Breast epithelium (tissue), 4 donors: ENCODE data around the gene PDE6H. TPM values are rescaled to one million over a fixed set of nuclear protein-coding genes. Genes with fewer than 3 reads are reported as not detected.

Source experiments
- DNase-seq, 2 donors: peaks; one replicate each; pipeline ENCODE4 v3.0.0-alpha.2; 2019; ENCODE audit warnings: low spot score in 2 of 2
- H3K27ac ChIP-seq, 2 donors: fragments of 200-600 bp; sonication (generic) in 1 of 2; one replicate each; pipeline ENCODE4 v1.5.1; 2016 to 2019; ENCODE audit warnings: mild to moderate bottlenecking in 1 of 2
- H3K27me3 ChIP-seq, 2 donors: fragments of 200-600 bp; sonication (generic) in 1 of 2; one replicate each; pipeline versions ENCODE4 v1.5.1 to v1.6.0; 2017 to 2019; ENCODE audit warnings: control low read depth in 1 of 2, mild to moderate bottlenecking in 1 of 2
- H3K36me3 ChIP-seq: fragments of 200-600 bp; one replicate; pipeline ENCODE4 v1.5.1; 2019
- H3K4me1 ChIP-seq, 2 donors: fragments of 200-600 bp; sonication (generic); one replicate each; pipeline ENCODE4 v1.5.1; 2016 to 2019; ENCODE audit warnings: control low read depth in 1 of 2
- H3K4me3 ChIP-seq, 3 donors: fragments of 200-600 bp; sonication (generic); 1 replicate in 2 of 3; 2 replicates in 1 of 3; pipeline ENCODE4 v1.5.1; 2016 to 2019; ENCODE audit warnings: mild to moderate bottlenecking in 3 of 3, moderate library complexity in 2 of 3
- H3K9me3 ChIP-seq, 2 donors: fragments of 200-600 bp; sonication (generic) in 1 of 2; one replicate each; pipeline ENCODE4 v1.5.1; 2016 to 2019; ENCODE audit warnings: control low read depth in 1 of 2
- POLR2A ChIP-seq: fragments of 450-650 bp; IDR thresholded peaks from one replicate; pipeline ENCODE4 v1.6.1; 2016; ENCODE audit warnings: antibody characterized with exemption, mild to moderate bottlenecking, moderate library complexity
- POLR2AphosphoS5 ChIP-seq, 3 donors: sonication (generic); formaldehyde crosslinking; IDR thresholded peaks; one replicate each; pipeline ENCODE4 v1.6.1; 2017; ENCODE audit warnings: antibody characterized with exemption in 3 of 3
- intact Hi-C: fragments of 100-400 bp; cut with DNase I; formaldehyde crosslinking; loops from one replicate; pipeline ENCODE4 v1.15.1; 2023; ENCODE audit warnings: low total_unique reads
- total RNA-seq, 3 donors: library from RNA; depleted of rRNA; stranded (reverse); fragments of >200 nt; gene quantifications; one replicate each; pipeline ENCODE4 v1.1.0, GENCODE V29; 2016
- TF ChIP-seq, protein P1 (sequence below), 3 donors: fragments of 450-650 bp; IDR thresholded peaks; one replicate each; pipeline ENCODE4 v1.5.1; 2016 to 2017; ENCODE audit warnings: antibody characterized with exemption in 3 of 3, mild to moderate bottlenecking in 3 of 3, moderate library complexity in 3 of 3

Gene PDE6H
- total RNA-seq, 3 donors from 2014 or later, result not detected

DNA sequence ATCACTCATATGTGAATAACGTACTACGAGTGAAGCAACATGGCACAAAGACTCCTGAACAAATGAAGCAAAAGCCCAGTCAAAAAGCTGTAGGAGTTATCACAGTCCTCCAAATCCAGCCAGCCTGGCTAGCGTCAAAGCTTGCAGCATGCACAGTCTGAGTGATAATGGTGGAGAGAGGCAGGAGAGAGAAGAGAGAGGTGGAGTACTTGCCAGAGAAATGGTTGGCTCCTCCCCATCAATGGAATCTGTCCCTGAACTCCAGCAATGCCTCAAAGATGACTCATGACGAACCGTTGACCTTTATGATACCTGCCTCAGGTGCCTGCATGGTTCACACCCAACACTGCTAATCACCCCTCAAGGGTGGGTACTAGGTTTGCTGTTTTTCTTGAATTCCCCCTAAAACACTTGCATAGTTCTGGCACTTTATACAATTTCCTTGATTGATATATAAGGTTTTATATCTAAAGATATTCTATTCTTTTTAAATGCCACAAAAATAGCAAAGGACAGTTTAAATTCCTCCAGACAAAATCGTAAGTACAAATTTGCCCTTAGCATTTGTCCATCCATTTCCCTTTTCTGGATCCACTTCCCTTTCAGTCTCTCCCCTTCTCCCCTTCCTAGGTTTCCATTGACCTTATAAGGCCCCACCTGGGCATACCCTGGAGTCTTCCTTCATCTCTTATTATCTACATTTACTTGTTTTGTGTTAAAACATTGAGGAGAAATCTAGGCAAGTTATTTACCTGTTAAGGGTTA, 21.7 kb upstream of the PDE6H start:
- Histone ChIP-seq H3K27me3 (no peaks in the 10 kb centered on the region), H3K36me3 (no peaks in the 10 kb centered on the region), H3K27ac (peak overlapping the region; percentile 92 to 94), H3K4me3 (no peak overlapping the region), H3K9me3 (no peaks in the 10 kb centered on the region), H3K4me1 (peaks cover 0 to 8% of the 10 kb centered on the region in 2 donors)
- TF ChIP-seq, protein P1, sequence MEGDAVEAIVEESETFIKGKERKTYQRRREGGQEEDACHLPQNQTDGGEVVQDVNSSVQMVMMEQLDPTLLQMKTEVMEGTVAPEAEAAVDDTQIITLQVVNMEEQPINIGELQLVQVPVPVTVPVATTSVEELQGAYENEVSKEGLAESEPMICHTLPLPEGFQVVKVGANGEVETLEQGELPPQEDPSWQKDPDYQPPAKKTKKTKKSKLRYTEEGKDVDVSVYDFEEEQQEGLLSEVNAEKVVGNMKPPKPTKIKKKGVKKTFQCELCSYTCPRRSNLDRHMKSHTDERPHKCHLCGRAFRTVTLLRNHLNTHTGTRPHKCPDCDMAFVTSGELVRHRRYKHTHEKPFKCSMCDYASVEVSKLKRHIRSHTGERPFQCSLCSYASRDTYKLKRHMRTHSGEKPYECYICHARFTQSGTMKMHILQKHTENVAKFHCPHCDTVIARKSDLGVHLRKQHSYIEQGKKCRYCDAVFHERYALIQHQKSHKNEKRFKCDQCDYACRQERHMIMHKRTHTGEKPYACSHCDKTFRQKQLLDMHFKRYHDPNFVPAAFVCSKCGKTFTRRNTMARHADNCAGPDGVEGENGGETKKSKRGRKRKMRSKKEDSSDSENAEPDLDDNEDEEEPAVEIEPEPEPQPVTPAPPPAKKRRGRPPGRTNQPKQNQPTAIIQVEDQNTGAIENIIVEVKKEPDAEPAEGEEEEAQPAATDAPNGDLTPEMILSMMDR (IDR thresholded peaks at IDR 0.05), result no peak
- TF ChIP-seq POLR2A (no peak), POLR2AphosphoS5 (IDR thresholded peaks at IDR 0.05) (no peak)
- intact Hi-C loops, result no loop called here
- no peak for DNase-seq

DNA sequence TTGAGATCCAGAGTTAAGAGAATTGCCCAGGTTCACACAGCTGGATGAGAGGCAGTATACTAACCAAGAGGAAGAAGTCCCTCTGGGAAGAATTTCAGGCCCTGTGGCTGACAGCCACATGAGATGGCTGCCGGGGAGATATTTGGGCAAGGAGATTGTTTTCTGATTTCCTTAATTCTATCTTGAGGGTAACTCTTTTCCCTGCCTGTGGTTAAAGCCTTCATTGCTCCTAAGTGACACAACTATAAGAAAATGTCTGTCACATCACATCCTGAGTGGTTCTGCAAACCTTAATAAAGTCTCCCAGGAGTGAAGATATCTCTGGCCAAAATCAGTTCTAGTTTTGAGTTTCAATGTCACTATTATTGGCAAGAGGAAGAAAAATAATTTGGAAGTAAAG, 21.0 kb upstream of the PDE6H start:
- Histone ChIP-seq H3K27me3 (no peaks in the 10 kb centered on the region), H3K36me3 (no peaks in the 10 kb centered on the region), H3K27ac (peak overlapping the region; percentile 92 to 94), H3K9me3 (no peaks in the 10 kb centered on the region), H3K4me1 (peaks cover 0 to 8% of the 10 kb centered on the region in 2 donors), H3K4me3 (no peak overlapping the region)
- TF ChIP-seq, protein P1 (IDR thresholded peaks at IDR 0.05), result no peak
- TF ChIP-seq POLR2A (no peak), POLR2AphosphoS5 (IDR thresholded peaks at IDR 0.05) (no peak)
- intact Hi-C loops, result no loop called here
- no peak for DNase-seq

DNA sequence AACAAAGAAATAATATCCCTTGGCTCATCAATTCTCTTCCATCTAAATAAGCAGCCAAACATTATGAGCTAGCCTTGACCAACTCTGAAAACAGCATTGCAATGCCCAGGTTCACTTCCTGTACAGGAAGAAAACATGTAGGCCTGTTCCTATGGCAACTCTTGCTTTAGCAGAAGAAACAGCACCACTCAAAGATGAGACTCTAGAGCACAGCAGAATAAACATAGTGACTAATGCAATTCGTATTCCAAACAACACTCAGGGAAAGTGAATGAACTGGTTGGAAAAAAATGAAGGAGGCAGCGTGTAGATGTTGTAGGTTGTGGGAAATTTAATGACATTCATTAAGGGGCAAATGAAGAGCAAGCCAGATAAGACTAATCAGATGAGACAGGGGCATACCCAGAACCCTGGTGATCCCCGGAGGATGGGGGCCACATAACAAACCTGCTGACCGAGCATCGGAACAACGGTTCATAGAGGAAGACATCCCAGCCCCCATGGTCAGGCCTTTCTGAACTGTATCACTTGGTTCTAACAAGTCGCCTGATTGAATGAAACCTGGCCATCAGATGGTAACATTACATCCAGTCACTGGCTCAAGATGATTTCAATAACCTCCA, 20.4 kb upstream of the PDE6H start:
- peak in 1 of 2 donors; percentile 48 for DNase-seq
- intact Hi-C loops, result no loop called here
- TF ChIP-seq POLR2AphosphoS5 (IDR thresholded peaks at IDR 0.05), result peak in 1 of 3 donors; percentile 67
- TF ChIP-seq POLR2A, result no peak
- Histone ChIP-seq H3K4me3 (peak overlapping the region in 1 of 3 donors; percentile 16), H3K9me3 (no peaks in the 10 kb centered on the region), H3K27me3 (no peaks in the 10 kb centered on the region), H3K36me3 (no peaks in the 10 kb centered on the region), H3K27ac (peak overlapping the region; percentile 92 to 94), H3K4me1 (peaks cover 0 to 8% of the 10 kb centered on the region in 2 donors)

DNA sequence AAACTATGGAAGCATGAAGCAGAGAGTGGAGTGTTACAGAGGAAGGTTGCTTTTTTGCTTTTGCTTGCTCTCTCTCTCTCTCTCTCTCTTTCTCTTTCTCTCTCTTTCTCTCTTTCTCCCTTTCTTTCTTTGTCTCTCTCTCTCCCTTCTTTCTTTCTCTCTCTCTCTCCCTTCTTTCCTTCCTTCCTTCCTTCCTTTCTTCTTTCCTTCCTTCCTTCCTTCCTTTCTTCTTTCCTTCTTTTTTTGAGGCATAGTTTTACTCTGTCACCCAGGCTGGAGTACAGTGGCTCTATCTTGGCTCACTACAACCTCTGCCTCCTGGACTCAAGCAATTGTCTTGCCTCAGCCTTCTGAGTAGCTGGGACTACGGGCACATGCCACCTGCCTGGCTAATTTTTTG, 19.1 kb upstream of the PDE6H start:
- TF ChIP-seq POLR2A, result no peak
- TF ChIP-seq POLR2AphosphoS5 (IDR thresholded peaks at IDR 0.05), result no peak
- TF ChIP-seq, protein P1 (IDR thresholded peaks at IDR 0.05), result no peak
- H3K4me1 ChIP-seq, result peaks cover 0 to 4% of the 10 kb centered on the region in 2 donors
- intact Hi-C loops, result no loop called here
- H3K4me3 ChIP-seq, result no peak overlapping the region
- H3K27ac ChIP-seq, result peak overlapping the region; percentile 92 to 94
- no peak for DNase-seq
- no peaks in the 10 kb centered on the region for H3K36me3 ChIP-seq
- no peaks in the 10 kb centered on the region for H3K27me3 ChIP-seq
- H3K9me3 ChIP-seq, result no peaks in the 10 kb centered on the region

DNA sequence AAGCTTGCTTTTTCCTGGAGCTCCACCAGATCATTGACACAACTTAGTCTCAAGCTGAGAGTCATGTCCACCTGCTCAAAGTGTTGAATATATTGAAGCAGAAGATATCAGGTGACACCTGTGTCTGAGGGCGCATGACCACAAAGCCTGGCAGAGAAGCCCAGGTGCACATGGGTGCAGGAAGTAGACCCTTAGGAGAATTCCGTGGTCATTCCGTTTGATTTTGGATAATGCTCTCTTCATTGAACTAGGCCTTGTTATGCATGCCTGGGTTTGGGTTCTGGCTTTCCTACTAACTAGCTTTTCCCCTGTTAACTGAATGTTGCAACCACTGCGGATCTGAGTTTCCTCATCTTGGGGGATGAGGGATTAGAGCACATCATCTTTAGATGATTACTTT, 18.6 kb upstream of the PDE6H start:
- intact Hi-C loops, result no loop called here

More for the DNA sequence above, 18.6 kb upstream of the PDE6H start:
- Histone ChIP-seq H3K27me3 (no peaks in the 10 kb centered on the region), H3K4me1 (peaks cover 0 to 4% of the 10 kb centered on the region in 2 donors), H3K4me3 (no peak overlapping the region), H3K27ac (peak overlapping the region; percentile 59 to 92), H3K36me3 (no peaks in the 10 kb centered on the region), H3K9me3 (no peaks in the 10 kb centered on the region)
- no peak for TF ChIP-seq POLR2AphosphoS5 (IDR thresholded peaks at IDR 0.05)
- no peak for TF ChIP-seq POLR2A
- TF ChIP-seq, protein P1 (IDR thresholded peaks at IDR 0.05), result no peak
- no peak for DNase-seq
